Fibroblast of pulmonary artery (primary cell): Measurements from ENCODE around the gene MTA3.

Experiments used
- DNase-seq: peaks from one replicate; pipeline ENCODE4 v3.0.0-alpha.2; 2010; ENCODE audit warnings: low read depth
- H3K4me3 ChIP-seq: replicated peaks from 2 replicates; pipeline ENCODE4 v1.5.1; 2011; ENCODE audit warnings: low read depth, mild to moderate bottlenecking, control low read depth, low read length, moderate library complexity
- TF ChIP-seq, protein P1 (sequence below): IDR thresholded peaks from 2 replicates; pipeline ENCODE4 v1.5.1; 2011; ENCODE audit warnings: mild to moderate bottlenecking, control low read depth, low read length, inconsistent platforms; ENCODE audit errors: missing control alignments

Gene MTA3

DNA sequence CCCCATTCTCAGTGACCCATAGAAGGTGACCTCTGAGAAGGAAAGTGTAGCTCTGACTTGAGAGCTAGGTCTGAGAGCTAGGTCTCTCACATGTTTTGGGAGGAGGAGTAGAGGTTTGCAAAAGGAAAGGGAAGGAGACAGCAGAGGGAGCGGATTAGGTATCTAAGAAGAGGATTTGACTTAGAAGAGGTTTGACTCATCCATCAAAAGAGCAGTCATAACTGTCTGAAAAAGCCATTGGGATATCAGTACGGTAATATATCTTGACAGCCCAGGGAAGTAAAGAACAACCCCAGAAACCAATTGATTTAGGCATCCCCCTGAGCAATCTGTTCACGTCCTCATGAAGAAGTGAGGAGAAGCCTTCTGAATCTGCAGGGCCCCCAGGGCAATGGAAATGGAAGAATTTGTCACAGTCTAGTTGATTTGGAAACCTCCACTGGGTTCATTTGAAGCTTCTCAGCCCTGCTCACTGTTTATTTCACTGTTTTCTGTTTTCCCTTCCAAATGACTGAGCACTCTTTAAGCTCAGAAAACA, 176.2 kb downstream of the MTA3 start:
- TF ChIP-seq, protein P1, sequence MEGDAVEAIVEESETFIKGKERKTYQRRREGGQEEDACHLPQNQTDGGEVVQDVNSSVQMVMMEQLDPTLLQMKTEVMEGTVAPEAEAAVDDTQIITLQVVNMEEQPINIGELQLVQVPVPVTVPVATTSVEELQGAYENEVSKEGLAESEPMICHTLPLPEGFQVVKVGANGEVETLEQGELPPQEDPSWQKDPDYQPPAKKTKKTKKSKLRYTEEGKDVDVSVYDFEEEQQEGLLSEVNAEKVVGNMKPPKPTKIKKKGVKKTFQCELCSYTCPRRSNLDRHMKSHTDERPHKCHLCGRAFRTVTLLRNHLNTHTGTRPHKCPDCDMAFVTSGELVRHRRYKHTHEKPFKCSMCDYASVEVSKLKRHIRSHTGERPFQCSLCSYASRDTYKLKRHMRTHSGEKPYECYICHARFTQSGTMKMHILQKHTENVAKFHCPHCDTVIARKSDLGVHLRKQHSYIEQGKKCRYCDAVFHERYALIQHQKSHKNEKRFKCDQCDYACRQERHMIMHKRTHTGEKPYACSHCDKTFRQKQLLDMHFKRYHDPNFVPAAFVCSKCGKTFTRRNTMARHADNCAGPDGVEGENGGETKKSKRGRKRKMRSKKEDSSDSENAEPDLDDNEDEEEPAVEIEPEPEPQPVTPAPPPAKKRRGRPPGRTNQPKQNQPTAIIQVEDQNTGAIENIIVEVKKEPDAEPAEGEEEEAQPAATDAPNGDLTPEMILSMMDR = no peak
- H3K4me3 ChIP-seq = no peak overlapping the region
- no peak for DNase-seq

DNA sequence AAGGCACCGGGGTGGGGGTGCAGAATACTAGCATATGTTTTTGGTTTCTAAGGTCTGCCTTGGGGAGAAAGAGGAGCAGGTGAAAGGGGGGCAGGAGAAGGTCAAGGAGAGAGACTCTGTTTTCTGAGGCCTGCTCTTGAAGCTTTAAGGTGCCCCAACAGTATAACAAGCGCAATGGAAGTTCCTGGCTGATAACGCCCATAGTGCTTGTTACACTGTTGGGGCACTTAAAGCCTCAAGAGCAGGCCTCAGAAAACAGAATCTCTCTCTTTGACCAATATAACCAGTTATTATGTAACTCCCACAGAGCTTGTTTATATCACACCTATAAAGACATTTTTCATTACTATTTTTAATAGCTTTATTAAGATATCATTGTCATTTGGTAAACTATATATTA, 179.0 kb downstream of the MTA3 start:
- TF ChIP-seq, protein P1 = no peak

DNA sequence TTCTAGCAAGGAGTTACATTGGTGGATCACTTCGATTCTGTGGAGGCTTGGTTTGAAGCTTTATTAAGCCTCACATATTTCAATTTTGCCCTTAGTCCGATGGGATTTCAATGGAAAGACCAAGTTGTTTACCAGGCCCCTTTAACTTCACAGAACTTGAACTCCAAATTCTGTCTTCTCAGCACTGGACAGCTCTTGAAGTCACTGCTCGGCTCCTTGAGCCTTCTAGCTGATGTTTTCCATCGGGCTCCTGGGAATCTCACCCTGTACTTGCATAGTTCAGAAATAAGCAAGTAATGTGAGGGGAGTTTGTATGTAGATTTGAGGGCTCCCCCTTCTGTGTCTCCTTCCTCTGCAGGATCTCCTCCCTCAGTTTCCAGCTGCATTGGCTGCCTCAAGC, 180.4 kb downstream of the MTA3 start:
- TF ChIP-seq, protein P1 = no peak
- no peak for DNase-seq
- H3K4me3 ChIP-seq = no peak overlapping the region

More for the DNA sequence above, 179.0 kb downstream of the MTA3 start:
- H3K4me3 ChIP-seq = no peak overlapping the region
- no peak for DNase-seq

DNA sequence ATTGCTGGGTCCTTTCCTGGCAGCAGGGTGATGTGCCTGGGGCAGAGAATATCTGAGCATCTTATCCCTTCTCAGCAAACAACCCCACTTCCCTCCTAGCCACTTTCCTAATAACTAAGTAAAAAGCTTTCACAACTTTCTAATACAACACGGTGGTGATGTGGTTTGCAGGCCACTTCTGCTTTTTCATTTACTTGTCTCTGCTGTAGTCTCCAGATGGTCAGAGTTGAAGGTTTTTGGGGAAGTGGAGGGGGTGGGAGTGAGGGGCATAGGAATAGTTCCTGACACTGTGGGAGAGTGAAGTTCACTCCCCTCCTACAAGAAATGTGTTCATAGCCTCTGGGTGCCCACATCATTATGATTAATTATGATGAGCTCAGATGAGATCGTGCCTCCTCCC, 183.9 kb downstream of the MTA3 start:
- DNase-seq = no peak
- TF ChIP-seq, protein P1 = no peak
- H3K4me3 ChIP-seq = no peak overlapping the region

DNA sequence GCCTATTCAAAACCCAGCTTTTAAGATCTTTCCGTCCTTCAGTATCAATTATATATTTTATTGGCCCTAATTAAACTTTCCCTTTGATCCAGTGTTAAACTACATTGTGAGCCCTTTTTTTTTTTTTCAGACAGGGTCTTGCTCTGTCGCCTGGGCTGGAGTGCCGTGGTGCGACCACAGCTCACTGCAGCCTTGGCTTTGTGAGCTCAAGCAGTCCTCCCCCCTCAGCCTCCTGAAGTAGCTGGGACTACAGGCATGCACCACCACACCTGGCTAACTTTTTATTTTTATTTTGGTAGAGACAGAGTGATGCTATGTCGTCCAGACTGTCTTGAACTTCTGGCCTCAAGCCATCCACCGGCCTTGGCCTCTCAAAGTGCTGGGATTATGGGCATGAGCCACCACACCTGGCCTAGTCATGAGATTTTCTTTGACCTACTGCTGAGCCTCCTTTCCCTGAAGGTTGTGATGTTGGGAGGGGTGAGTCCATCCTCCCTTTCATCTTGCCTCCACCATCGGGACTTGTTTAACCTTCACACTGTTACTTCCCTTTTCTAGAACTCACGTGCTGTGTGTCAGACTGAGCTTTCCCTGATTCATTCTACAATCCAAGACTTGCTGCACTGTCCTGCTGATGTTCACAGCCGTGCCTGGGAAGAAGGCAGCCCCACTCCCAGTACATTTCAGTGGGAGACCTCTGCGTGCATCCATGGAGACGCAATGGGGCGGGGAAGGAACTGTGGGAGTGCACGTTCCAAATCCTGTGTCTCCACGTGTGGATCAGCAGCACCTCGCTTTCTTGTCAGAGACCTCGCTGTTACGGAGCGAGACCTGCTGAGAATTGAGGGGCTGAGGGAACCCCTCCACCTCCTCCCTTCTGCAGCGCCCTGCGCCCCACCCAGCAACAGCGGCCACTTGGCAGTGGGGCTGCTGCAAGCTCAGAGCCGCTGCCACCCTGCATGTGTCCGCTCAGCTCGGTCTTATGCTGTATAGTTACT, 184.7 kb downstream of the MTA3 start:
- DNase-seq = no peak
- H3K4me3 ChIP-seq = no peak overlapping the region
- TF ChIP-seq, protein P1 = no peak

DNA sequence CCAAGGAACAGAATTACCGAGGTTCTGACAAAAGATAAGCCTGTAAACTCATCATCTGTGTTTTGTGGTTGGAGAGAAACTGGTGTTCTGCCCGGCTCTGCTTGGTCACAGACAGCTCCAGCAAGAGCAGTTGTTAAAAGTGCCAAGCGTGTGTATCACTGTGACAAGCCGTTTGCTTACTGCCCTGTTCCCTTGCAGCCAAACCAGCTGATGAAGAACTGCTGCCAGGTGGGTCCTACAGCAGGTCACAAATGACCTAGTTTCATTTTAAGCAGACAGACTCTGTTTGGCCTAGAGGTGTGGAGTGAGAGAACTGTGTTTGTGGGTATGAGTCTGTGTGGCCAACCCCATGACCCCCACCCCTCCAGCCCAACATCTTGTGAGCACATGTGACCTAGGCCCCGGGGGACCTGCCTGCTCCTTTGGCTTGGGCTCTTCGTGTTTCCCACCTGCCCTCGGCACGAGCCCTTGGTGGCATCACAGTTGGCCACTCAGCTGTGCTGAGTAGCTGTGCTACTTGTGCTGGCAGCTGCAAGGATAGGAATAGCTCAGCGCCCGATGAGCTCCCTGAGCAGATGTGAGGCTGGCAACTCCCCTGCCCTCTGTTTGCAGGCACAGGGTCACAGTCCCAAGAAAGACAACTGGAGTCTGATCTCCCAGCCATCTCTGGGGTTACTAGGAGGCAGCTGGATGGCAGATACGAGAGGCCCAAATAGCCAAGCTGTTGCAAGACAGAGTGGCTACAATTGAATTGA, 185.8 kb downstream of the MTA3 start:
- TF ChIP-seq, protein P1 = no peak
- DNase-seq = no peak
- H3K4me3 ChIP-seq = no peak overlapping the region
